HG03575 (cell line): ENCODE results near the gene PITPNB.

Experiments
- ATAC-seq: cut with Tn5 transposase; IDR thresholded peaks from one replicate; pipeline ENCODE4 v1.9.1; 2021; ENCODE audit not compliant: unreplicated experiment, insufficient number of reproducible peaks, low FRiP score; ENCODE audit errors: extremely low read depth

Gene PITPNB

GRCh38 chr22:27814993-27815392 lies 104.1 kb downstream of the PITPNB start:
- no peak for ATAC-seq

DNA sequence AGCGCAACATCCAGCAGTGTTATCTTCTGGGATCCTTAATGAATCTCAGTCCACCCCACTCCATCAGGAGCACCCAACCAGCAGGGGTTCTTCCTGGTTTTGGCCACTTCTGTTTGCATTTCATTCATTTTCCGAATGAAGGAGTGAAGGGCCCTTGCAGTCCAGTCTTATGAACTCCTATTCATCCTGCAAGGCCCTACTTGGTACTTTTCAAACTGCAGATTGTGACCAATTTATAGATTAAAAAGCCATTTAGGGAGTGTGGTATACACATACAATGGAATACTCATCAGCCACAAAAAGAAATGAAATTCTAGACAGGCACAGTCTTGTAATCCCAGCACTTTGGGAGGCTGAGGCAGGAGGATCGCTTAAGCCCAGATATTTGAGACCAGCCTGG lies 107.3 kb downstream of the PITPNB start:
- no peak for ATAC-seq

DNA sequence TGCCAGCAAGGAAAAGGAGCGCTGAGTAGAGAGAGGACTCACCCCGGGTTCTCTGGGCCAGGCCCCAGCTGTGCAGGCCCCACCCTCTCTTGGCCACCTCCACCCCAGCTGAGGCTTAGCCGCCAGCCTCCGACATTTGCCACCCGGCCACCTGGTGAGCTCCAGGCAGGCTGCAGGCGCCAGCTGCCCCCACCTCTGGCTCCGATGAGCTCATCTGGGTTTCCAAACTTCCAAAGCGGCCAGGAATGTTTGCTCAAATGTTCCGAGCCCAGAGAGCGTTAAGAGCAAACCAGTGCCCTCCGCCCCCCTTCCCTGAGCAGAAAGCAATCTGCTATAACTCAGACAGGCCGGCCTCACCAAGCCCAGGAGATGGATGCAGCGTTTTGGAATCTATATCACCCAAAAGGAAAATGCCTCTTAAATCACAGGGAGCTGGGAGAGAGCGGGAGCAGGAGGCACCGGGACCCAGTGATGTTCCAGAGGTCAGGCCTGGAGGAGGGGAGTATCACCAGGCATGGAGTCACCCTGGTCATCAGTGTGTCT lies 108.4 kb downstream of the PITPNB start:
- ATAC-seq = no peak

- ATAC-seq = no peak
Measured at GRCh38 chr22:27809700-27810608, 109.1 kb downstream of the PITPNB start.

- no peak for ATAC-seq
Measured at GRCh38 chr22:27809226-27809603, 109.8 kb downstream of the PITPNB start.

DNA sequence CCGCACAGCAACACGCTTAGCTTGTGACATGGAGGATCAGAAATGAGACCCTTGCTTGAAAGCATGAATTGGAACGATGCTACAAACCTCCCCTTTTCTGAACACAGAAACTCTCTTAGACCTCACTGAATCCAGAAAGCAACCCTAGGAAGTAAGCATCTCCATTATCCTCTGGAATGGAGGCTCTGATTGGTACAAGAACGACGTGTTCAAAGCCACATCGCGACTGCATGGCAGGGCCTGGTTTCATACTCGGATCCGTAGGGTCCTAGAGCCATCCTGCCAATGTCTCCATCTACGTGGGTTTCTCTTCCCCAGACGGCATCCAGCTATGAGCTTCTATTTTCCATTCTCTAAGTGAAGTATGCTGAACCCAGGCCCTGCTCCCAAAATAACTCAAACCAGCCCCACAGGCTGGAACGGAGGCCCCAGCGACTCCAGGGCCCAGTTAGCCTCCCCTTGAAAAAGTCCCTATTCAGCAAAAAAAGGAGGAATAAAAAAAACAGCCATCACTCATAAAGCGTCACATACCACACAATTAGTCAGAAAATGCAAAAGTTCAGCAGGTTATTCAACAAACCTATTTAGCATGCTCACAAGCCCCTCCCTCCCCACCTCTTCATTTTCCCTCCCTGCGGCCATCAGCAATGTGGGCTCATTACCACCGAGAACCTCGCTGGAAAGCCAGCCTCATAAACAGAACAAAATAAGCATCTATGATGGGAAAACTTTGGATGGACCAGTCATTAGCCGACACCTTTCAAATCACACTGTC lies 110.4 kb downstream of the PITPNB start:
- no peak for ATAC-seq

GRCh38 chr22:27805841-27806240 lies 113.2 kb downstream of the PITPNB start:
- no peak for ATAC-seq

DNA sequence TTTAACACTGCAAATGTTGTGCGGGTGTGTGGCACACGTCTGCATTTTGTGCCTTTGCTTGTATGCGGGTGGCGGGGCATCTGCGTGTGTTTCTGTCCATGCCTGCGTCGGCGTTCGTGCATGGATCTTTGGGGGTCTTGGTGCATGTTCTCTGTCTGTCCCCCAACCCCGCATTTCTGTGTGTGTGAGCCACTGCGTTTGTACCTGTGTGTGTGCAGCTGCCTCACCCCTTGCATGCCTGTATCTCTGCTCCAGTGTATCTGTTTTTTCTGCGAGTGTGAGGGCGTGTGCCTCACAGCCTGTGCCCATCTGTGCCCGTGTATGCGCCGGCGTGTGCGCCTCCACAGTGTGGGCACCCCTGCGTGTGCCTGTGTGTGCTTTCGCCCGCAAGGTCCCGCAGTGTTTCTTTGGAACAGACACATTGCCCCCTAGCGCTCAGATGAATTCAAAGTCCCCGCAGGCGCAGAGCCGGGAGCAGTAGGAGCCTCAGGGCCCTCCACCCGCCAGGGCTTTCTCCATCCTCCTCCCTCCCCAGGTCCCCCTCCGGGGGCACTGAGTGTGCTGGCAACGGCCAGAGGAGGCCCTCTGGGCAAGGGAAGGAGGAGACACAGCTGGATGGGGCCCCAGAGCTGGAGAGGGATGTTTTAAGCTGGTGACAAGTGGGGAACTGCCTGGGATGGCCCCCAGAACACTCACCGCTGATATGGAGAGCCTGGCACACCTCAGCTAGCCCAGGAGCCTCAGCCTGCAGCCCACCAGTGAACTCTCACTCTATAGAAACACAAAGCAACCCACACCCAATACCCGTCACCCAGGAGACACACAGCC lies 114.4 kb downstream of the PITPNB start:
- ATAC-seq = no peak

- ATAC-seq = no peak
Measured at GRCh38 chr22:27803841-27804415, 115.1 kb downstream of the PITPNB start.

DNA sequence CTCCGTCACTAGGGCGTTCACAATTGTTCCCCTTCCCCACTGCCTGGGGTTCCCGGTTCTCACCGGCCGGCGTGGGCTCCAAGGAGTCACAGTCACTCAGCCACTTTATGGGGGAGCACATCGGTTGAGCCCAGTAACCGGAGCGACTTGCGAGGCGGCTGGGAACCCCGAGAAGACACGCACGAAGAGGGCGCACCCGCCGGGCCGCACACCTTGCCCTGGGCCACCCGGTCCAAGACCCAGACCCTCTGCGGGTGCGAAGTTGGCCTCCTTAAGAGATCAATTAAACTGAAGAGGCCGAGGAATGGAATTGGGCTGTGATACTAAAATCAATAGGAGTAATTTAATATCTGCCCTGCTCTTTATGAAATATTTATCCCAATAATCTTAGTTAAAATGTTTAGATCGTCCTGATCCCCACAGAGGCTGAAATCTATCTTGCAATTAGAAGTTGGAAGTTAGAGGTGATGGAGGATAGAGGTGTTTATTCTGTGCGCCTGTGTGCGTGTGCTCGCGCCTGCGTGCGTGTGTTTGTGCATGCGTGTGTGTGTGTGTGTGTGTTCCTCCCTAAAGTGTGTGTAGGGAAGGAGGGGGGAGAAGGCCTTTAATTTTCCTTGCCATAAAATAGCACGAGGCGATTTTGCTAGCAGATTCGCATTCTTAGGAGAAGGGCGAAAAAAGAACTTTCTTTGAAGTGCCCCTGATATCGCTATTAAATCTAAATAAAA lies 116.5 kb downstream of the PITPNB start:
- no peak for ATAC-seq
